Measurements from ENCODE around the gene TLR6.
"Not testable (repeated sequence)": the region's sequence is repeated elsewhere in the genome, so short reads cannot be mapped to it uniquely, and the experiment has no call there.

The TLR6 gene

GRCh38 chr4:38785041-38785790 is 71.4 kb downstream of the TLR6 start:
- DNase-seq (ENCODE audit: low read depth, low spot score), result no peak

DNA sequence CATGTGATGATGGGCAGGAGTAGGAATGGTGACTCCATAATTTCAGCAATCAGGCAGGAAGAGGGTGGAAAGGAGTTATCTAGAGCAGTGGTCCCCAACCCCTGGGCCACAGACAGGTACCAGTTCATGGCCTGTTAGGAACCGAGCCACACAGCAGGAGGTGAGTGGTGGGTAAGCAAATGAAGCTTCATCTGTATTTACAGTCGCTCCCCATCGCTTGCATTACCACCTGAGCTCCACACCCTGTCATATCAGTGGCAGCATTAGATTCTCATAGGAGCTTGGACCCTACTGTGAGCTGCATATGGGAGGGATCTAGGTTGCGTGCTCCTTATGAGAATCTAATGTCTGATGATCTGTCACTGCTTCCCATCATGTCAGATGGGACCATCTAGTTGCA is 72.5 kb downstream of the TLR6 start:
- no peak for DNase-seq (ENCODE audit: low read depth, low spot score)

- DNase-seq (ENCODE audit: low read depth, low spot score), result no peak
Measured at GRCh38 chr4:38783109-38783460, 73.5 kb downstream of the TLR6 start.

DNA sequence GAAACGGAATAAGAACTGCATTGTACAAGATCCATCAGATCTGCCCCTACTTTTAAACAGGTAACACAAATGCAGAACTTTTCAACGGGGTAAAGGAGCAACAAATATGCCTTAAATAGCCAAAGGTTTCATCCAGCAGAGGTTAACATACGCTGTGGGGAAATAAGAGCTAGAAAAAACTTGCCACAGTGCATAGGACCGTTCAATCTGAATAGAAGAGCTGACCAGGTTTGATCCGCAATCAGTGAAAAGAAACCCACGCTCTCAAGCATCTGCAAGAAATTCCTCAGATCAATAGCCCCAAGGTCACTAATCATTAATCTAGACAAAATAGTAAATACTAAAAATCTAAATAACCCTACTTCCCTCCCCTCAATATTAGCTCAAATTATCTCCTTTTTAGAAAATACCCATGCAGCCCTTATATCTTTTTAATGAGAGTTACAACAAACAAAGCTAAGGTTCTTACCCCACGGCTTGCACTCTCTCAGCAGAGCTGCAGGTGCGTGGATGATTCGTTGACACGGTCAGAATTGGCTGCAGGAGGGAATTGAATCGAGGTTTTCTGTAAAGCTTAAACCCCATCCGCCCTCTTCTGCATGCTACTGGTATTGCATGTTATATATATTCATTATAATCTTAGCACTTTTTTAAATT is 74.0 kb downstream of the TLR6 start, which contains the start of gene TLR10:
Gene TLR10, minus strand, starts transcription at position 539 of the 657 bp plus-strand sequence. CDS start 7,400 bp downstream, outside the sequence.
- peak; percentile 12 for DNase-seq (ENCODE audit: low read depth, low spot score)

DNA sequence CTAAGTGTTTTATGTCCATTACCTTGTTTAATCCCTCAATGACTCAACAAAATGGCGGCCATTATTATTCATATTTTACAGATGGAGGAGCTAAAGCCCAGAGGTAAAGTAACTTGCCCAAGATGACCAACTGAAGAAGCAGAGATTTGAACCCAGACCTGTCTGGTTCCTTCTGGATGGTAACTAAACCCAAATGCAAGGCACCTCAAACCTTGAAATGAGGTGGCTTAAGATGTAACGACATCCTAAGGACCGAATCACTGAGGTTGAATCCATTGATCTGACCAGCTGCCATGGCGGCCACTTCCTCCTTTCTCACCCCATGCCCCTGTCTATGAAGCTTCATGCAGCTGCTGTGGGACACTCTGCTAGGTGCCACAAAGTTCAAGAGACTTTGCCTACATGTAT is 74.8 kb downstream of the TLR6 start:
- DNase-seq (ENCODE audit: low read depth, low spot score), result no peak

- DNase-seq (ENCODE audit: low read depth, low spot score), result no peak
Measured at GRCh38 chr4:38780833-38781484, 75.7 kb downstream of the TLR6 start.

- DNase-seq (ENCODE audit: low read depth, low spot score), result no peak
Measured at GRCh38 chr4:38779790-38780189, 76.8 kb downstream of the TLR6 start.

- DNase-seq (ENCODE audit: low read depth, low spot score), result not testable (repeated sequence)
Measured at GRCh38 chr4:38777925-38778324, 78.7 kb downstream of the TLR6 start.

- DNase-seq (ENCODE audit: low read depth, low spot score), result no peak
Measured at GRCh38 chr4:38775326-38775725, 81.3 kb downstream of the TLR6 start.

DNA sequence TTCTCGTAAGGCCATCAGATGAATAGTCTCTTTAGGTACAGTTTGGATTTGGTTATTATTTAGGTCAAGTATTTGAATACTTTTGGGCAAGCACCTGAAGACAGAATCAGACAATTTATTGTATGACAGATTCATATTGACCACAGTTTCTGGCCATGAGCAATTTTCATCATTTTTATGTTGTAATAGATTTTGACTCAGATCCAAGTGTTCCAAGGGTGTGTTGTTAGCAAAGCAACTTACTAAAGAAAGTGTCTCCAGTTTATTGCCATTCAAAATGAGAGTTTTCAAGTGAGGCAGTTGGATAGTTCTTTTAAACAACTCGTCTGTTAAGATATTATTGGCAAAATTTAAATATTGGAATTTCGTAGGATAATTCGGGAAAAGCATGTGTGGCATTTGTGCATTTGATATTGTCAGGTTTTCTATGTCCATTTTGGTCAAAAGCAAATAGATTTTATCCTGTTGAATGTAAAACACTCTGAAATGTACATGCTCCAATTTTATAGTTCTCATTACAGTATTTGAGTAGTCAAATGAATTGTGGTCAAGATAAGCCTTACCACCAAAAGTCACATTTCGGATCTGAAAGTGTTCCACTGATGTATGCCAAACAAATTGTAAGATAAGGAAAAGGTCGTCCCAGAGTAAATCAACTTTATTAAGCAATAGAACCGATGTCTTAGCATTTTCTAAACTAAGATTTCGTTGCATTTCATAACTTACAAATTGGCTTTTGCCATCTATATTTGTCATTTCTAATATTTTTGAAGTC is 82.2 kb downstream of the TLR6 start:
- no peak for DNase-seq (ENCODE audit: low read depth, low spot score)
